GM12801 (cell line): Measurements from ENCODE around the gene MEDAG.

Experiments used
- CTCF ChIP-seq: IDR thresholded peaks from one replicate; pipeline ENCODE4 v1.5.1; 2011; ENCODE audit warnings: control low read depth; ENCODE audit not compliant: insufficient read length; ENCODE audit errors: extremely low read depth

Gene MEDAG

GRCh38 chr13:30971575-30971974, 65.5 kb downstream of the MEDAG start:
- no peak for TF ChIP-seq CTCF

DNA sequence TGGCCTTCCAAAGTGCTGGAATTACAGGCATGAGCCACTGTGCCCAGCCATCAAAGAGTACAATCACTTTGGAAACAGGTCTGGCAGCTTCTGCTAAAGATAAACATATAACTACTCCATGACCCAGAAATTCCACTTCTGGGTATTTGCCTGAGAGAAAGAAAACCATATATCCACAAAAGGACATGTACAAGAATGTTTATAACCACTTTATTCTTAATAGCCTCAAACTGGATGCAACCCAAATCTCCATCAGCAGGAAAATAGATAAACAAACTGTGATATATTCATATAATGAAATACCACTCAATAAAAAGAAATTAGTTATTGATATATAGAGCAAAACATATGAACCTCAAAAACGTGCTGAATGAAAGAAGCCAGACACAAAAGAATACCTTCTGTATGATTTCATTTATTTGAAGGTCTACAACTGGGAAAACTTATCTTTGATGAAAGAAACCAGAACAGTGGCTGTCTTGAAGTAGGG, 66.9 kb downstream of the MEDAG start:
- no peak for TF ChIP-seq CTCF

DNA sequence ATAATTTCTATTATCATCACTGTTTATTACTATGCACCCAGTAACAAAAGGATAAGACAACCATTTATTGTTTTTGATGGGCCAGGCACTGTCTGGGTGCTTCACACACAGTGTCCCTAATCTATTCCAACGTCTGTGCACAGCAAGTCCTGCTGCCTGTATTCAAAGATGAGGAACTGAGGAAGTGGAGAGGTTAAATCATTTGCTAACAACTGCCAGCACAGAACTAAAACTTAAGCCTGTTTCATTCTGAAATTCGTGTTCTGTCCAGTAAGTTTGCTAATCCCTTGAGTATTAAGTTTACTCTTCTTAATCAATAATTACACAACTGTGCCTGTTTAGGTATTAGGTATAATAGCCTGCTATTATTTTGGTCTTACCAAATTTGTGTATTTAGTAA, 68.3 kb downstream of the MEDAG start:
- TF ChIP-seq CTCF = no peak
